GM21360 (cell line): ENCODE data around the gene RAB3C.
"Not testable (repeated sequence)": the region's sequence is repeated elsewhere in the genome, so short reads cannot be mapped to it uniquely, and the experiment has no call there.

Experiments used
- ATAC-seq: cut with Tn5 transposase; IDR thresholded peaks from one replicate; pipeline ENCODE4 v1.9.1; 2021; ENCODE audit warnings: mild to moderate bottlenecking, moderate library complexity; ENCODE audit not compliant: unreplicated experiment

The RAB3C gene

GRCh38 chr5:58674070-58674469, 91.2 kb downstream of the RAB3C start:
- no peak for ATAC-seq

GRCh38 chr5:58674711-58675110, 91.8 kb downstream of the RAB3C start:
- ATAC-seq, result no peak

- no peak for ATAC-seq
These were observed 92.5 kb downstream of the RAB3C start for GRCh38 chr5:58675341-58675740.

- no peak for ATAC-seq
These were observed 94.8 kb downstream of the RAB3C start for GRCh38 chr5:58677650-58678049.

- no peak for ATAC-seq
These were observed 97.6 kb downstream of the RAB3C start for GRCh38 chr5:58680503-58680902.

GRCh38 chr5:58681943-58682342, 99.1 kb downstream of the RAB3C start:
- ATAC-seq, result no peak

- no peak for ATAC-seq
These were observed 100.7 kb downstream of the RAB3C start for GRCh38 chr5:58683567-58683966.

GRCh38 chr5:58687079-58687478, 104.2 kb downstream of the RAB3C start:
- no peak for ATAC-seq

GRCh38 chr5:58687595-58687994, 104.7 kb downstream of the RAB3C start:
- no peak for ATAC-seq

- not testable (repeated sequence) for ATAC-seq
These were observed 116.3 kb downstream of the RAB3C start for GRCh38 chr5:58699088-58699761.

GRCh38 chr5:58699762-58700118, 116.9 kb downstream of the RAB3C start:
- ATAC-seq, result no peak

- no peak for ATAC-seq
These were observed 121.2 kb downstream of the RAB3C start for GRCh38 chr5:58703925-58704555.

GRCh38 chr5:58706736-58707135, 123.9 kb downstream of the RAB3C start:
- no peak for ATAC-seq

- no peak for ATAC-seq
These were observed 125.6 kb downstream of the RAB3C start for GRCh38 chr5:58708456-58708855.

GRCh38 chr5:58710425-58710824, 127.5 kb downstream of the RAB3C start:
- ATAC-seq, result not testable (repeated sequence)

GRCh38 chr5:58710871-58711270, 128.0 kb downstream of the RAB3C start:
- no peak for ATAC-seq

- ATAC-seq, result no peak
These were observed 129.1 kb downstream of the RAB3C start for GRCh38 chr5:58711965-58712364.

GRCh38 chr5:58714046-58714445, 131.2 kb downstream of the RAB3C start:
- ATAC-seq, result no peak

GRCh38 chr5:58715997-58716656, 133.3 kb downstream of the RAB3C start:
- no peak for ATAC-seq

GRCh38 chr5:58716713-58717112, 133.8 kb downstream of the RAB3C start:
- ATAC-seq, result no peak

GRCh38 chr5:58717303-58718007, 134.6 kb downstream of the RAB3C start:
- ATAC-seq, result no peak
